GM18507 (cell line): ENCODE data around the gene DGKI.
"Not testable (repeated sequence)": the region's sequence is repeated elsewhere in the genome, so short reads cannot be mapped to it uniquely, and the experiment has no call there.

ENCODE experiments used
- DNase-seq: peaks from one replicate; pipeline ENCODE4 v3.0.0; 2011; ENCODE audit warnings: low read depth; ENCODE audit not compliant: insufficient read length; ENCODE audit errors: extremely low spot score
- FAIRE-seq: peaks from 2 replicates; lab custom pipeline; 2011; peaks lifted over from hg19 to GRCh38; lab: Jason Lieb, UNC

DGKI gene

DNA sequence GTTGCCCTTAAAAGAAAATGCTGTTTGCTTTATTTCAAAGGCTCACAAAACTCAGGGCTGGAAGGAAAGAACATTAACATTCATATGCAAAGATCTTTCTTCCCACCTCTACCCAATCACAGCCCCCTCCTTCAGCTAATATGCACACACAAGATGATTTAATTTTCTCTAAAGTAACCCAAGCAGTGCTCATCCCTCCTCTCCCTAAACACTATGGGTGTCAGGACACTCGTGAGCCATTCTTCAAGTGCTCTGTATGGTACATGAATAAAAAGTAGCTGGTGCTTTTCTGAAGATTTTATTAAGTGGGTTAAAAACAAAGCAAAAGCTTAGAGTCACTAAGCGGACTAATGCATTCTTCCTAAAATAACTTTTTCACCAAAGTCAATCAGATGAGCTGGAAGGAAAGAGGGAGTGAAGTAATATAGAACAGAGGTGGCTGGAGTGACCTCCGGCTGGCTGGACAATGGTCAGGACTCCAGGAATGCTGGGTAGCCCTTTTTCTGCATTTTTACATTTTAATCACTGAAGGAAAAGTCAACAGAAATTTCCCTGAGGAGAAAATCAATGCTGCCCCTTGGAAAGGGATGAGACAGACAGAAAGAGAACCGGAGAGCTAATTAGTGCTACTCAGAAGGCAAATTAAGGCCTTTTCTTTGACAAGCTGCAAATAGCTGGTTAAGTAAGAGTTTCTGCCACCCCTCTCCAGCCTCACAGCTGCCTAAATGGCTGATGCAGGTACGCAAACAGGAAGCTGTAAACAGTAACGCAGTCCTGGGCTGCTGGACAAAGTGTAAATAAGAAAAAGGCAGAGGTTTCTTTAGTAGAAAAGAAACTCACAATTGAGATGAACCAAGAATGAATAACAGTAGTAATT is 6.6 kb downstream of the DGKI start:
- FAIRE-seq (no peak), DNase-seq (no peak)

DNA sequence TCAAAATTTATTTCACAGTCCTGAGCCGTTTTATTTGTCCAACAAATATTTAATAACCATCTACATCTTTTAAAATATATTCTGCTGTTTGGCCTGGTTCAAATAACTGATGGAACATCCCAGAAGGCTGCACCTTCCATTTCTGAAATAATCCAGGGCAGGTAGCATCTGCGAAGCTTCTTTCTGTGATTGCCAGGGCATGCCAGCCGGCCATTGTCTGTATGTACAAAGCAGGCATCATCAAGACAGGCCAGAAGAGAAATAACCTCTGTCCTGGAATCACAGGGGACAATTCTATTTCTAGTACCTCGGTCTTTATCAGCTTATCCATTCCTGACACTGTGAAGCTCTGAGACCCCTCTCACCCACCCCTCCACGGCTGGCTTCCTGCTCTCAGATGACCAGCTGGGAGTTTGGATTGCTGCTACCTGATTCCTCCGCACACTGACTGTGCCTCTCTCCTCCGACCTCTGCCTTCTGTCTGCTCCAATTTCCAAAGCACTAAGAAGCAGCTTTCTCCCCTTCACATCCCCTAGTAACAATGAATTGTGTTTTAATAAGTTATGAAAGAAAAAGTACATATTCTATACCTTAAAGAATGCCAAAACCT is 8.0 kb downstream of the DGKI start:
- FAIRE-seq = no peak

DNA sequence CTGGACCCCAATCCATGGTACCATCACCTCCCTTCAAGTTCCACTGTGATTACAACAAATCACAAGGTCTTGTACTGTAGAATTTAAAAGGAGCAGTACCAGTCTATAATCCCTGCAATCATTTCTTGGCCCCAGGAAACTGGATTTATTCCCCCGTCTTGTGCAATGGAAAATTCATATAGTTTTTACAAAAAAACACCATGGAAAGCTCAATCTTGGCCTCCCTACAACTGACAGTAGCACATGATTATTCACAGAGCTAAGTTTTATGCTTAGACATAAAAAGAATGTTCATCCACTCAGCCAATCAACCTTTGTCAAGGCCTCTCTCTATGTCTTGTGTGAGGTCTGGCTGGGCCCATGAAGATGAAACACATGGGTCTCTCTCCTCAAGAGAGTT is 10.2 kb downstream of the DGKI start:
- no peak for DNase-seq
- FAIRE-seq = no peak

More for the DNA sequence above, 8.0 kb downstream of the DGKI start:
- no peak for DNase-seq

DNA sequence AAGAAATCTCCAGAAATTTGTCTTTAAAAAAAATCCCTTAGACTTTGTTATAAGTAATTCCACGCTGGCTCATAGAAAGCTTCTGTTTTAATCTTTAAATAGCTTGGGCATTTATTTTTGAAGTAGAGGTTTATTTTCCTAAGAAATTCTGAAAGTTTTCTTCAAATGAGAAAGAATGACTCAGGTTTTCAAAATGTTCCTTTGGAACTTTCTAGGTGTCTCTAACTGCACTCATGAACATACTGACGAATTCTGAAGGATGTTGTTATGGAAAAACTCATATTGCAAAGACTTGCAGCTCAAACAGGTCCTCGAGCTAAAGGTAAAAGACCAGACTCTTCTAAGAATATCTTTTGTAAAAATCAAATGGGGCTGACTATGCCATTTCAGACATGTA is 10.7 kb downstream of the DGKI start:
- FAIRE-seq (no peak), DNase-seq (no peak)

DNA sequence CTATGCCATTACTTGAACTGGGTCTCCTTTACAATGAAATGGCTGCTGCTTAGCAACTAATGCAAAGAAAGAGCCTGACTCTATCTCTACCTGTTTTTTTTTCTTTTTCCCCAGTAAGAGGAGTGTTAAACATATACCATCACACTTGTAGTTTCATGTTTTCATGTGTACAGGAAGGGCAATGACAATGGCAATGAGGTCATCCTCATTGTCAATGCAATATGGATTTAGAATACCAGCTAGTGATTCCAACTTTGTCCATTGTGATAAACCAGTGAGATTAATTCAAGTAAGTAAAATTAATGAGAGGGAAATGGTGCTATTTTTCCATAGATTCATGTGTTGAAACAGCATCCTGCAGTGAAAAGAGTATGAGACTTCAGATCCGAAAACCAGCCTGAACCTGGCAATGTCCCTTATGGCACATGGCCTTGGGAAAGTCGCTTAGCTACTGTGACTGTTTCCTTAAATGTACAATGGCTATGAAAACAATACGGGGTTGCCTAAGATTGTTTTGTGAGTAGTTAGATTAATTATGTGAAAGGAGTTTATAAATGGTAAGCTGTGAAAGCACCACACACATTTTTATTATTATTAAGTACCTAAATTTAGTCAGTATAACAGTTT is 11.2 kb downstream of the DGKI start:
- no peak for FAIRE-seq

DNA sequence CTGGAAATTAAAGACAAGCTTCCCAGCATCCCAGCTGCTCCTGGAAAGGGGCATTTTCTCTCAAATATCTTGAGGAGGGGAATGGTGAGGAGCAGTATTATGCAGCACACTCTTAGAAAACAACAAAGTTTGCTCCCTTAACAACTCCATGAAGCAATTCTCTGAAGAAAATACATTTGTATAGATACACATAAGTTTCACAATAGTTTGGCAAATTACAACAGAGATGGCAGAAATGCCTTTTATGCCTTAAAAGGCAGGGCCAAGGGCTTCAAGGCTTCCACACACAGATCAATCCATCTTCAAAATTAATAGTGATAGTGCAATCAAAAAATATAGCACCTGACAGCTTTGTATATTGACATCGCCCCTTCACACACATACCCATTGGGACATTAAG is 12.2 kb downstream of the DGKI start:
- no peak for DNase-seq
- no peak for FAIRE-seq

More for the DNA sequence above, 11.2 kb downstream of the DGKI start:
- DNase-seq = no peak

DNA sequence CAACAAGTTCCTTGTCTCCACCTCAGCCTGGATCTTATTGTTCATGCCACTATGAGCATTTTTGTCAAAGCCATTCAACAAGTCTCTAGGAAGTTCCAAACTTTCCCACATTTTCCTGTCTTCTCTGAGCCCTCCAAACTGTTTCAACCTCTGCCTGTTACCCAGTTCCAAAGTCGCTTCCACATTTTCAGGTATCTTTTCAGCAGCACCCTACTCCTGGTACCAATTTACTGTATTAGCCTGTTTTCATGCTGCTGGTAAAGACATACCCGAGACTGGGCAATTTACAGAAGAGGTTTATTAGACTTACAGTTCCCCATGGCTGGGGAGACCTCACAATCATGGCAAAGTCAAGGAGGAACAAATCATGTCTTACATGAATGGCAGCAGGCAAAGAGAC is 13.8 kb downstream of the DGKI start:
- DNase-seq, FAIRE-seq: not testable (repeated sequence)

DNA sequence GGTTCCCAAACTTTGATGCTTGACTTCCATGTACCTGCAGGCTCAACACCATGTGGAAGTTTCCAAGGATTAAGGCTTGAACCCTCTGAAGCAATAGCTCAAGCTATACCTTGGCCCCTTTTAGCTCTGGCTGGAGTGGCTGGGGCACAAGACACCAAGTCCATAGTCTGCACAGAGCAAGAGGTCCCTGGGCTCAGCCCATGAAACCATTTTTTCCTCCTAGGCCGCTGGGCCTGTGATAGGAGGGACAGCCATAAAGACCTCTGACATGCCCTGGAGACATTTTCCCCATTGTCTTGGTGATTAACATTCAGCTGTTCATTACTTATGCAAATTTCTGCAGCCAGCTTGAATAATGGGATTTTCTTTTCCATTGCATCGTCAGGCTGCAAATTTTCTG is 14.4 kb downstream of the DGKI start:
- FAIRE-seq = no peak
- DNase-seq = no peak

DNA sequence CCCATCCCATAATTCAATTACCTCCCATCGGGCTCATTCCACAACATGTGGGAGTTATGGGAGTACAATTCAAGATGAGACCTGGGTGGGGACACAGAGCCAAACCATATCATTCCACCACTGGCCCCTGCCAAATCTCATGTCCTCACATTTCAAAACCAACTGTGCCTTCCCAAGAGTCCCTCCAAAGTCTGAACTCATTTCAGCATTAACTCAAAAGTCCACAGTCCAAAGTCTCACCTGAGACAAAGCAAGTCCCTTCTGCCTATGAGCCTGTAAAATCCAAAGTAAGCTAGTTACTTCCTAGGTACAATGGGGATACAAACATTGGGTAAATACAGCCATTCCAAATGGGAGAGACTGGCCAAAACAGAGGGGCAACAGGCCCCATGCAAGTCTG is 15.2 kb downstream of the DGKI start:
- FAIRE-seq, DNase-seq: not testable (repeated sequence)

DNA sequence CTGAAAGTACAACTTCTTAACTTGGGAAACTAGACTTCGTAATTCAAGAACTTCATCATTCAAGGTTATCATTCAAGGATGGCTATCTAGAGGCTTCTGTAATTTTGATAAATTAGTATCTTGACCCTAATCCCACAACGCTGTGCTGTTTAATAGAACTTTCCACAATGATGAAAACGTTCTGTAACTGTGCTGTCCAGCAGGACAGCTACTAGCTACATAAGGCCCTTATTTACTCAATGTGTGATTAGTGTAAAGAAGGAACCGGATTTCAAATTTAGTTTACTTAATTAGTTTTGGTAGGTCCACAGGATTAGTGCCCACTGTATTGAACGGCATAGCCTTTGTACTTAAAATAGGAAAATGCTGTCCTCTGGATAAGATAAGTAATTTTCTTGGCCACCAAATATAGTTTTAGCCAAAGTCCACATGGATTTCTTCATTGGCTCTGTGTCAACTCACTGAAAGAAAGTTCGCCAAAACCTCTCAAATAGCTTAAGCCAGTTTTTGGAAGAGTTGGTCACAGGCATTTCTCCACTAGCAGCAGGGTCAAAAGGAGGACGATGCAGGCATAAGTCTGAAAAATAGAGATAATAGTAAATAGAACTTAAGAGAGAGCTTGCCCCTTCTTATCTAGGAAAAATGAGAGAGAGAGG is 17.3 kb downstream of the DGKI start:
- DNase-seq = no peak
- no peak for FAIRE-seq

DNA sequence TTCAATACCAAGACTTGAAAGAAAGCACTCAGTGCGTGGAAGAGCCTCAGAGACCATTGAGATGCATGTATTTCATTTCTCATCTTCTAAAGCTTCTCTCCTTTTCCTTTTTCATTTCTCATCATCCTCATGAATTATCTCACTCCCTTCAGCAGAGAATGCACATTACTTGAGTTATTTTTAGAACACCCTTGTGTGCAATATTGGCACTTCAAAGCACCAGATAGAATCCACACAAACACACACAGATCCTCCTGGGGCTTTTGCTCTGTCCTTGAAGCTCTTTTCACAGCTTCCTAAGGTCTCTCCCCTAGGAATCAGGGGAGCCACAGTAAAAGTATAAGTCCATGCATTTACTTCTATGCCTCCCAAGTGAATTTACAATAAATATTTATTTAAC is 18.3 kb downstream of the DGKI start:
- DNase-seq = no peak
- FAIRE-seq = no peak

DNA sequence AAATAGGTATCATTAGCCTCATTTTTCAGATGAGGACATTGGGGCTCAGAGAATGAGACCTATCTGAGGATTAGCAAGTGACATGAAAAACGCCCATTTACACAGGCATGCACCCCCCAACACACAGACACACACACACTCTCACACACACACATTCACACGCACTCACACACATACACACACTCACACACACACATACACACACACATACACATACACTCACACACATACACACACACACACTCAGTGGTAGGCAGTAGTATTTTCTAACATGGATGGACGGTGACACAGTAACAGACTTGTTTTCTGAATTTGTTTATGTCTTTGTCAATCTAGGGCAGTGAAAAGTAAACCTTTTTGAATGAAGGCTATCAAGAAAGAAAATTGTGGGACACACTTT is 21.3 kb downstream of the DGKI start:
- no peak for FAIRE-seq
- DNase-seq = no peak

DNA sequence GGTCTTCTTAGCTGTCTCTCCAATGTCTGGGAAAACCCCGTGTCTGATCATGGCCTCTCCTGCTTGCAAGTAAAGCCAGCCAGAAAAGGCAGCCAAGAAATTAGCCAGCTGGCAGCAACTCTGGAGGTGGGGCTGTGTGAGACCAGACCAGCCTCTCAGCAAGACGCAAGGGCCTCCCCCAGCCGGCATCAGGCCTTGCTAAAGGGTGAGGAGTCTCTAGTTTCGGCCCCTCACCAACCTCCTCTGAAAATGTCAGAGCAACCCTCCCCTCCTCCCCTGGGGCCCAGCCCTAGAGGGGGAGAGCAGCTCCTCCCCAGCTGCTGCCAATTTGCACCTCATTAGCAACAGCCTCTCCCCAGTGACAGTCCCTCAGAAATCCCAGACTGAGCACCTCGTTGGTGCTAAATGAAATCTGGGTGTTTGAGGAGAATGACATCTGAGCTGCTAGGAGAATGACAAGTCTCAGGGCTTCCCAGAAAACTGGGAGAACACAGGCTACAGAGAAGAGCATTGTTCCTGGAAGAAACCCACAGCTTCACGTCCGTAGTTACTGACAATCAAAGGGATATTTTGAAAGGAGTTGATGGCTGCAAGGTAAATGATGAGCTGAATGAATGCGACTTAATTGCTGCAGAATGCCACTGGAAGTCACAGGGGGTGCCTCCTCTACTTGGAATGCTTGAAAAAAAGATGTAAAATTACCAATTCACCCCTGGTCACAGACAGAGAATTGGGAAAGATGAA is 25.9 kb downstream of the DGKI start:
- FAIRE-seq (no peak), DNase-seq (no peak)

DNA sequence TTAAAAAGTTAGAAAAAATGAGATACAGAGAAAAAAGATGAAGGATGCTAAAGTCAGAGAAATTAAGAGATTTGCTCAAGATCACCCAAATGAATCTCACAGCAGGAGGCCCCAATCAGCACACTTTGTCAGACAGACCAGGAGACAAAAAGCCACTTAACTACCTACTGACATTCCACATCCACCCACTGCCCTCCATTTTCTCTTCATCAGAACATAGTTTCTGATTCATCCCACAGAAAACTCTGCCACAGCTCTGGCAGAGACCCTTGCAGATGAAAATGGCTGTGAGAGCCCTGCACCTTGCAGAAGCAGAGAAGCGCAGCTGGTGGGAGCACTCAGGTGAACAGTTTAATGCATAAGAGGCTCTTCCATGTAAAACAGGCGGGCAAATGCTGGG is 26.6 kb downstream of the DGKI start:
- DNase-seq (no peak), FAIRE-seq (no peak)

DNA sequence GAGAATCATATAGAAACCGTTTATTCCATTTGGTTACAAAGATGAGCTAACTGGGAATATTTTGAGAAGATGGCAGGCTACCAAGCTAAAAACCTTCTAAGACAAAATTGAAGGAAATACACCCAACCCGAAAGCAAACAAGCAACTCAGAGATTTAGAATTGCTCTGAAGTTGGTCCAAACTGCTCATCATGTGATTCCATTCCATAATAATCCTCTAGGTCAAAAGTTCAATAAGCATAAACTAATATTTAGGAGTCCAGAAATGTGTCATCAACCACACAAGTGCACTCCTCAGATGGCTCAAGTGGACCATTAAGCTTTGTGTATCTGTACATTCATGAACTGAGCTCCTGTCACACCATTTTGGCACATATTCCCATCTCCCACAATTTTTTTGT is 28.7 kb downstream of the DGKI start:
- DNase-seq (no peak), FAIRE-seq (no peak)

DNA sequence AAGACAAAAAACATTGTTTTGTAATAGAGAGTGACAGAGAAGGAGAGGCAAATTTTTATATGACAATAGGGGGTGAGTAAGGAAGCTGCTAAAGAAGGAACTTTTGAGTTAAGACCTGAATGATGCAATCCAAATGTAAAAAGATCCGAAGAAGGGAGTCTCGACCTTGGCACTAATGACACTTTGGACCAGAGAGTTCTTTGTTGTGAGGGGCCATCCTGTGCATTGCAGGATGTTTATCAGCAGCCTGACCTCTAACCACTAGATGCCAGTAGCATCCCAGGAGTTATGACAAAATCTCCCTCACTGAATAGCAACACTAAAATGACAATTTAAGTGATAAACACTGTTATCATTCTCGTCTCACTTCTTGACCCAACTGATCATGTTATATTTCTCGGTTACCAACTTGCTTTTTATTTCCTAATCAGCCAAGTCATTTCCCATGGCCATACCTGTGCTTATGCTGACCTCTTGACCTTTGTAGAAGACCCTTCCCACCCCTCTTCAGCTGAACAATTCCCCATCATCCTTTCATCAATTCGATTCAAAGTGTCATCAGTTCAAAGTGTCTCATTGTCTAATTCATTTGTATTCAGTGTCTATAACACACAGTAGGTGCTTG is 30.0 kb downstream of the DGKI start:
- DNase-seq (no peak), FAIRE-seq (no peak)

DNA sequence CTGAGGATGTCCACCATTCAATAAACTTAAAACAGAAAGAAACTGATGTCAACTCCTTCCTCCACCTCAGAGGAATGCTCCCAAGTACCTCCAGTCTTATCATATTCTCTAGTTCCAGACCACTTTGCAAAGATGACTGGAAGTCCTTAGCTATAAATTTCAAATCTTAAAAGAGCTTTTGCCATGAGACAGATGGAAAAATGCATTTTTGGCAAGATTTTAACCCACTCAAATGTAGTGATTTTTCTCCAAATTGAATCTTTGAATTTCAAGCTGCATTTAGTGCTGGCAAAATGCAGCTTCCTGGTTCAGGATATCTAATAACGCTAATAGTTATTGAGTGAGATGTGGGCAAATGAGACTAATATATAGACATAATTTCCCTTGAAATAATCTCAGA is 33.2 kb downstream of the DGKI start:
- no peak for FAIRE-seq

DNA sequence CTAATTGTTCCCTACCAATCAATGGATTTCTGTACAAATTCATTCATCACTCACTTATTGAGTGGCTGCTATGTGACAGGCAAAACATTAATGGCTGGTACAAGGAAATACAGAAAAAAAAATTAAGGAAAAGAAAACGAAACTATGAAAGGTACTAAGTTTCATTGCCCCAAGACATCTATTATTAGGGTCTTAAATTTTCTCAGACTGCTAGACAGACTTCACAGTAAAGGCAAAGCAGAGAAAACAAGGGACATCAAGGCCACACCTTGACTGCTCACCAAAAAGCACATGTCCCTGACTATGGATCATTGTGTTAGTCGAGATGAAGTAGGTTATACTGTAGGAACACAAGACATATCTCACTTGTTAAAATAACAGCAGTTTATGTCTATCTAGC is 36.5 kb downstream of the DGKI start:
- DNase-seq (no peak), FAIRE-seq (no peak)

More for the DNA sequence above, 33.2 kb downstream of the DGKI start:
- no peak for DNase-seq

DNA sequence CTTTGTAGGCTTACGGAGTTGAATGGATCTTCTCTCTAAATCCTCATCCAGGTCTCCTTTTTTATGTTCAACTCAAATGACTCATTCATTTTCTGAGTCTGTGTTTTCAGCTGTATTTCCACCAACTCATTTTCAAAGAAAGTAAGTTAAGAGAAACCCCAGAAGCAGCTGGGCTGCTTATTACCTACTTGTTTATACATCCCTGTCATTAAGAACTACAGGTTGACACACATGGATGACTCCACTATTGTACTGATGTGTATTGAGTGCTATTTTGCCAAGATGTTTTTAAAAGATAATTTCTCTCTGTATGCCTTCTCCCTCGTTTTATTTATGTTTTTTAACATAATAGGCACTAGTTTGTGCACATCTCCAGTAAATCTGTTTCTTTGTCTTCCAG is 41.9 kb downstream of the DGKI start:
- no peak for DNase-seq
- FAIRE-seq = no peak
